ENCODE data around the gene MAGI3.

- no peak for TF ChIP-seq POLR2A (IDR thresholded peaks at IDR 0.05)
- no peak for TF ChIP-seq CTCF (IDR thresholded peaks at IDR 0.05)
- TF ChIP-seq EP300 (IDR thresholded peaks at IDR 0.05; ENCODE audit: low read depth) = no peak
- no peak for TF ChIP-seq POLR2AphosphoS5 (IDR thresholded peaks at IDR 0.05)
Observed at GRCh38 chr1:113617438-113618141, 227.3 kb downstream of the MAGI3 start.
